Fibroblast of skin of left quadriceps (primary cell): ENCODE data around the gene TOP1.

Source experiments
- DNase-seq, 2 experiments: peaks; one replicate each; pipeline ENCODE4 v3.0.0-alpha.2; 2013; ENCODE audit warnings: low read depth in 2 of 2

The TOP1 gene

GRCh38 chr20:41057999-41058673 is 29.5 kb downstream of the TOP1 start:
- DNase-seq: peak; percentile 52 to 55

GRCh38 chr20:41058674-41059635 is 30.3 kb downstream of the TOP1 start:
- DNase-seq: no peak

- no peak for DNase-seq
Observed at GRCh38 chr20:41061155-41061554, 32.5 kb downstream of the TOP1 start.

GRCh38 chr20:41063442-41063841 is 34.8 kb downstream of the TOP1 start:
- DNase-seq: no peak

- no peak for DNase-seq
Observed at GRCh38 chr20:41064377-41064776, 35.8 kb downstream of the TOP1 start.

- DNase-seq: no peak
Observed at GRCh38 chr20:41065716-41066115, 37.1 kb downstream of the TOP1 start.

GRCh38 chr20:41068806-41069205 is 40.2 kb downstream of the TOP1 start:
- no peak for DNase-seq

- DNase-seq: peak in 1 of 2 experiments; percentile 45
Observed at GRCh38 chr20:41072190-41072863, 43.7 kb downstream of the TOP1 start.

- no peak for DNase-seq
Observed at GRCh38 chr20:41072915-41073314, 44.3 kb downstream of the TOP1 start.

GRCh38 chr20:41074441-41074840 is 45.8 kb downstream of the TOP1 start:
- no peak for DNase-seq

GRCh38 chr20:41076776-41077175 is 48.2 kb downstream of the TOP1 start:
- DNase-seq: no peak

- DNase-seq: peak; percentile 33 to 44
Observed at GRCh38 chr20:41078329-41078728, 49.7 kb downstream of the TOP1 start.

GRCh38 chr20:41079066-41079465 is 50.4 kb downstream of the TOP1 start:
- DNase-seq: no peak

GRCh38 chr20:41080866-41081265 is 52.2 kb downstream of the TOP1 start:
- no peak for DNase-seq

- no peak for DNase-seq
Observed at GRCh38 chr20:41081276-41081814, 52.7 kb downstream of the TOP1 start.

- DNase-seq: no peak
Observed at GRCh38 chr20:41082306-41082705, 53.7 kb downstream of the TOP1 start.

GRCh38 chr20:41085606-41086005 is 57.0 kb downstream of the TOP1 start:
- no peak for DNase-seq

GRCh38 chr20:41086402-41087324 is 58.0 kb downstream of the TOP1 start:
- DNase-seq: no peak

- no peak for DNase-seq
Observed at GRCh38 chr20:41087325-41087685, 58.7 kb downstream of the TOP1 start.

GRCh38 chr20:41087777-41088176 is 59.2 kb downstream of the TOP1 start:
- no peak for DNase-seq

GRCh38 chr20:41089555-41089954 is 60.9 kb downstream of the TOP1 start:
- no peak for DNase-seq
